NOMO-1 treated with DMSO at 0.1 percent for 48 hours (cell line): Measurements from ENCODE around the gene JARID2.
"Not testable (repeated sequence)": the region's sequence is repeated elsewhere in the genome, so short reads cannot be mapped to it uniquely, and the experiment has no call there.

Experiments used
- DNase-seq: peaks from one replicate; lab custom pipeline; 2025; ENCODE audit not compliant: unreplicated experiment; lab: John Stamatoyannopoulos, UW

JARID2 gene

GRCh38 chr6:15308435-15309213 lies 62.8 kb downstream of the JARID2 start:
- DNase-seq, result peak; percentile 77

GRCh38 chr6:15309611-15310283 lies 63.9 kb downstream of the JARID2 start:
- DNase-seq, result no peak

- DNase-seq, result no peak
Measured at GRCh38 chr6:15310680-15311079, 64.8 kb downstream of the JARID2 start.

GRCh38 chr6:15312500-15312899 lies 66.6 kb downstream of the JARID2 start:
- DNase-seq, result no peak

GRCh38 chr6:15313367-15313766 lies 67.5 kb downstream of the JARID2 start:
- DNase-seq, result no peak

- no peak for DNase-seq
Measured at GRCh38 chr6:15316754-15317153, 70.9 kb downstream of the JARID2 start.

GRCh38 chr6:15317251-15317650 lies 71.4 kb downstream of the JARID2 start:
- no peak for DNase-seq

- no peak for DNase-seq
Measured at GRCh38 chr6:15317934-15318902, 72.3 kb downstream of the JARID2 start.

GRCh38 chr6:15319677-15320076 lies 73.8 kb downstream of the JARID2 start:
- DNase-seq, result no peak

- no peak for DNase-seq
Measured at GRCh38 chr6:15320693-15321092, 74.8 kb downstream of the JARID2 start.

GRCh38 chr6:15322184-15322583 lies 76.3 kb downstream of the JARID2 start:
- no peak for DNase-seq

GRCh38 chr6:15322781-15323536 lies 77.1 kb downstream of the JARID2 start:
- no peak for DNase-seq

GRCh38 chr6:15323611-15324010 lies 77.7 kb downstream of the JARID2 start:
- DNase-seq, result not testable (repeated sequence)

- DNase-seq, result no peak
Measured at GRCh38 chr6:15324427-15324985, 78.6 kb downstream of the JARID2 start.

- peak; percentile 20 for DNase-seq
Measured at GRCh38 chr6:15325540-15325955, 79.7 kb downstream of the JARID2 start.

GRCh38 chr6:15326067-15326614 lies 80.3 kb downstream of the JARID2 start:
- no peak for DNase-seq

GRCh38 chr6:15327271-15327670 lies 81.4 kb downstream of the JARID2 start:
- no peak for DNase-seq

- no peak for DNase-seq
Measured at GRCh38 chr6:15329197-15329671, 83.4 kb downstream of the JARID2 start.

- DNase-seq, result no peak
Measured at GRCh38 chr6:15330174-15330944, 84.5 kb downstream of the JARID2 start.
